Measurements from ENCODE around the gene THUMPD3. TPM values are rescaled to one million over a fixed set of nuclear protein-coding genes. Genes with fewer than 3 reads are reported as not detected.

The THUMPD3 gene
- total and polyA plus RNA-seq, 2 of the 13 experiments (the other 11 are each of a cell fraction or from before 2014, with no cell fraction given) = 31.2 to 44.1 TPM

GRCh38 chr3:9422712-9423424 lies 60.0 kb downstream of the THUMPD3 start (continued):
- TF ChIP-seq BRCA1 (CRISPR knock-in tag; IDR thresholded peaks at IDR 0.05) (no peak), EP300 (IDR thresholded peaks at IDR 0.05; ENCODE audit: low read depth in 2 of 2, low read length in 2 of 2) (peak in 1 of 2 experiments; percentile 32; a peak in 2 of 4 replicates), EP300 (CRISPR knock-in tag; IDR thresholded peaks at IDR 0.05; ENCODE audit: borderline replicate concordance) (peak; percentile 86), MED1 (CRISPR knock-in tag; IDR thresholded peaks at IDR 0.05) (peak; percentile 90), ZNF614 (CRISPR knock-in tag; IDR thresholded peaks at IDR 0.05; ENCODE audit: borderline replicate concordance) (peak; percentile 95; the same call in 1 of the 2 replicates), ATF2 (CRISPR knock-in tag; IDR thresholded peaks at IDR 0.05) (peak; percentile 93), NRL (CRISPR knock-in tag; IDR thresholded peaks at IDR 0.05; ENCODE audit: borderline replicate concordance) (no peak), NKX3-1 (CRISPR knock-in tag; IDR thresholded peaks at IDR 0.05) (0 out of 2 replicates have a peak, but pooled peaks have one; percentile 22), KLF6 (CRISPR knock-in tag; IDR thresholded peaks at IDR 0.05) (peak; percentile 59), RBM22 (optimal IDR thresholded peaks at IDR 0.05; ENCODE audit: low read length) (peak; percentile 92), NR2F2 (IDR thresholded peaks at IDR 0.05; ENCODE audit: borderline replicate concordance, low read depth) (peak; percentile 44; the same call in 1 of the 2 replicates), KDM6A (CRISPR knock-in tag; IDR thresholded peaks at IDR 0.05; ENCODE audit: low read depth) (peak; percentile 66; the same call in 1 of the 2 replicates), ZNF878 (CRISPR knock-in tag; IDR thresholded peaks at IDR 0.05) (peak; percentile 79), FOXK2 (IDR thresholded peaks at IDR 0.05) (peak; percentile 18; the same call in 1 of the 2 replicates), RARG (CRISPR knock-in tag; IDR thresholded peaks at IDR 0.05; ENCODE audit: low read depth) (no peak), SOX6 (IDR thresholded peaks at IDR 0.05) (no peak), SOX6 (CRISPR knock-in tag; IDR thresholded peaks at IDR 0.05) (peak; percentile 99), HOXD1 (CRISPR knock-in tag; IDR thresholded peaks at IDR 0.05) (0 out of 2 replicates have a peak, but pooled peaks have one; percentile 15), PHF20 (CRISPR knock-in tag; IDR thresholded peaks at IDR 0.05) (no peak), EHMT2 (IDR thresholded peaks at IDR 0.05; ENCODE audit: borderline replicate concordance, low read depth, low read length) (peak; percentile 56; the same call in 1 of the 2 replicates)
- TF ChIP-seq, protein P1, sequence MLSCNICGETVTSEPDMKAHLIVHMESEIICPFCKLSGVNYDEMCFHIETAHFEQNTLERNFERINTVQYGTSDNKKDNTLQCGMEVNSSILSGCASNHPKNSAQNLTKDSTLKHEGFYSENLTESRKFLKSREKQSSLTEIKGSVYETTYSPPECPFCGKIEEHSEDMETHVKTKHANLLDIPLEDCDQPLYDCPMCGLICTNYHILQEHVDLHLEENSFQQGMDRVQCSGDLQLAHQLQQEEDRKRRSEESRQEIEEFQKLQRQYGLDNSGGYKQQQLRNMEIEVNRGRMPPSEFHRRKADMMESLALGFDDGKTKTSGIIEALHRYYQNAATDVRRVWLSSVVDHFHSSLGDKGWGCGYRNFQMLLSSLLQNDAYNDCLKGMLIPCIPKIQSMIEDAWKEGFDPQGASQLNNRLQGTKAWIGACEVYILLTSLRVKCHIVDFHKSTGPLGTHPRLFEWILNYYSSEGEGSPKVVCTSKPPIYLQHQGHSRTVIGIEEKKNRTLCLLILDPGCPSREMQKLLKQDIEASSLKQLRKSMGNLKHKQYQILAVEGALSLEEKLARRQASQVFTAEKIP (CRISPR knock-in tag; IDR thresholded peaks at IDR 0.05; ENCODE audit: borderline replicate concordance) = no peak
- TF ChIP-seq, protein P2, sequence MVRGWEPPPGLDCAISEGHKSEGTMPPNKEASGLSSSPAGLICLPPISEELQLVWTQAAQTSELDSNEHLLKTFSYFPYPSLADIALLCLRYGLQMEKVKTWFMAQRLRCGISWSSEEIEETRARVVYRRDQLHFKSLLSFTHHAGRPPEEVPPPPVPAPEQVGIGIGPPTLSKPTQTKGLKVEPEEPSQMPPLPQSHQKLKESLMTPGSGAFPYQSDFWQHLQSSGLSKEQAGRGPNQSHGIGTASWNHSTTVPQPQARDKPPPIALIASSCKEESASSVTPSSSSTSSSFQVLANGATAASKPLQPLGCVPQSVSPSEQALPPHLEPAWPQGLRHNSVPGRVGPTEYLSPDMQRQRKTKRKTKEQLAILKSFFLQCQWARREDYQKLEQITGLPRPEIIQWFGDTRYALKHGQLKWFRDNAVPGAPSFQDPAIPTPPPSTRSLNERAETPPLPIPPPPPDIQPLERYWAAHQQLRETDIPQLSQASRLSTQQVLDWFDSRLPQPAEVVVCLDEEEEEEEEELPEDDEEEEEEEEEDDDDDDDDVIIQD (CRISPR knock-in tag; IDR thresholded peaks at IDR 0.05; ENCODE audit: low read depth) = peak; percentile 80
- TF ChIP-seq, protein P3, sequence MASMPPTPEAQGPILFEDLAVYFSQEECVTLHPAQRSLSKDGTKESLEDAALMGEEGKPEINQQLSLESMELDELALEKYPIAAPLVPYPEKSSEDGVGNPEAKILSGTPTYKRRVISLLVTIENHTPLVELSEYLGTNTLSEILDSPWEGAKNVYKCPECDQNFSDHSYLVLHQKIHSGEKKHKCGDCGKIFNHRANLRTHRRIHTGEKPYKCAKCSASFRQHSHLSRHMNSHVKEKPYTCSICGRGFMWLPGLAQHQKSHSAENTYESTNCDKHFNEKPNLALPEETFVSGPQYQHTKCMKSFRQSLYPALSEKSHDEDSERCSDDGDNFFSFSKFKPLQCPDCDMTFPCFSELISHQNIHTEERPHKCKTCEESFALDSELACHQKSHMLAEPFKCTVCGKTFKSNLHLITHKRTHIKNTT (CRISPR knock-in tag; IDR thresholded peaks at IDR 0.05) = no peak

All from HepG2 (cell line).